ENCODE data around the gene DNAJC5G. TPM values are rescaled to one million over a fixed set of nuclear protein-coding genes. Genes with fewer than 3 reads are reported as not detected.

Gene DNAJC5G
- total RNA-seq = under 1 TPM in 1 of 2 experiments, not detected in 1; 0.19 TPM

GRCh38 chr2:27275211-27276150 is at the start of gene DNAJC5G:
Gene DNAJC5G (plus strand): TSS chr2:27275433. CDS start chr2:27276729, 1,296 bp downstream.
- peaks cover 2% of the 10 kb centered on the region for H3K4me1 Mint-ChIP-seq (ENCODE audit: low read depth)
- H3K9me3 Mint-ChIP-seq = no peaks in the 10 kb centered on the region
- H3K36me3 Mint-ChIP-seq = no peaks in the 10 kb centered on the region
- ChIA-PET POLR2A (no interaction called here), CTCF (interaction anchor here (0.8 kb wide), 1 partner anchor 13 kb away, joined by 3 read pairs; the partner anchor contains the start of gene SLC30A3)
- H3K27ac Mint-ChIP-seq = no peak within 1 kb of the TSS
- H3K27me3 Mint-ChIP-seq = peaks cover 10% of the 10 kb centered on the region
- intact Hi-C loops (cut with micrococcal nuclease) = no loop called here
- no peak within 1 kb of the TSS for H3K4me3 Mint-ChIP-seq
- DNase-seq = no peak

- H3K4me1 Mint-ChIP-seq (ENCODE audit: low read depth) = peaks cover 5% of the 10 kb centered on the region
- no peaks in the 10 kb centered on the region for H3K9me3 Mint-ChIP-seq
- H3K27ac Mint-ChIP-seq = no peak overlapping the region
- H3K36me3 Mint-ChIP-seq = peaks cover 55% of the 10 kb centered on the region
- CTCF ChIA-PET = no interaction called here
- DNase-seq = no peak
- H3K4me3 Mint-ChIP-seq = no peak overlapping the region
- POLR2A ChIA-PET = interaction anchor here (1.1 kb wide), 1 partner anchor 23 kb away, joined by 5 read pairs; no protein-coding TSS in a partner anchor
- intact Hi-C loops (cut with micrococcal nuclease) = no loop called here
- no peaks in the 10 kb centered on the region for H3K27me3 Mint-ChIP-seq
These were observed 49.7 kb upstream of the DNAJC5G start for GRCh38 chr2:27225526-27225925.

GRCh38 chr2:27227501-27227900 is 47.7 kb upstream of the DNAJC5G start:
- POLR2A ChIA-PET = no interaction called here
- CTCF ChIA-PET = no interaction called here

GRCh38 chr2:27231921-27232320 is 43.3 kb upstream of the DNAJC5G start:
- intact Hi-C loops (cut with micrococcal nuclease) = no loop called here
- no peak for DNase-seq
- ChIA-PET POLR2A (interaction anchor here (1.3 to 1.4 kb wide), 2 partner anchors 10 to 11 kb away, joined by 3 to 4 read pairs; no protein-coding TSS in a partner anchor), CTCF (interaction anchor here (1.1 to 1.4 kb wide), 2 partner anchors 71 to 270 kb away, joined by 3 to 4 read pairs; no protein-coding TSS in a partner anchor)
- Mint-ChIP-seq H3K4me1 (ENCODE audit: low read depth) (no peaks in the 10 kb centered on the region), H3K27ac (no peak overlapping the region), H3K27me3 (no peaks in the 10 kb centered on the region), H3K9me3 (no peaks in the 10 kb centered on the region), H3K36me3 (peaks cover 60% of the 10 kb centered on the region), H3K4me3 (no peak overlapping the region)

More at GRCh38 chr2:27227501-27227900, 47.7 kb upstream of the DNAJC5G start:
- no peak overlapping the region for H3K27ac Mint-ChIP-seq
- H3K36me3 Mint-ChIP-seq = peaks cover 54% of the 10 kb centered on the region
- H3K4me1 Mint-ChIP-seq (ENCODE audit: low read depth) = no peaks in the 10 kb centered on the region
- H3K27me3 Mint-ChIP-seq = no peaks in the 10 kb centered on the region
- no peaks in the 10 kb centered on the region for H3K9me3 Mint-ChIP-seq
- intact Hi-C loops (cut with micrococcal nuclease) = no loop called here
- DNase-seq = no peak
- no peak overlapping the region for H3K4me3 Mint-ChIP-seq

- Mint-ChIP-seq H3K4me3 (no peak overlapping the region), H3K4me1 (ENCODE audit: low read depth) (no peaks in the 10 kb centered on the region), H3K9me3 (no peaks in the 10 kb centered on the region), H3K27ac (no peak overlapping the region), H3K27me3 (no peaks in the 10 kb centered on the region), H3K36me3 (peaks cover 61% of the 10 kb centered on the region)
- ChIA-PET POLR2A (no interaction called here), CTCF (no interaction called here)
- no peak for DNase-seq
- intact Hi-C loops (cut with micrococcal nuclease) = no loop called here
These were observed 41.9 kb upstream of the DNAJC5G start for GRCh38 chr2:27233341-27233740.

- intact Hi-C loops (cut with micrococcal nuclease) = no loop called here
- Mint-ChIP-seq H3K27ac (no peak overlapping the region), H3K36me3 (peaks cover 75% of the 10 kb centered on the region), H3K4me3 (no peak overlapping the region), H3K9me3 (no peaks in the 10 kb centered on the region), H3K27me3 (no peaks in the 10 kb centered on the region), H3K4me1 (ENCODE audit: low read depth) (no peaks in the 10 kb centered on the region)
- CTCF ChIA-PET = interaction anchor here (0.7 to 0.9 kb wide), 3 partner anchors 66 to 149 kb away, joined by 3 read pairs; no protein-coding TSS in a partner anchor
- DNase-seq = no peak
- POLR2A ChIA-PET = interaction anchor here (1.2 kb wide), 1 partner anchor 10 kb away, joined by 3 read pairs; no protein-coding TSS in a partner anchor
These were observed 39.1 kb upstream of the DNAJC5G start for GRCh38 chr2:27236136-27236535.

- Mint-ChIP-seq H3K27me3 (no peaks in the 10 kb centered on the region), H3K27ac (no peak overlapping the region), H3K4me1 (ENCODE audit: low read depth) (no peaks in the 10 kb centered on the region), H3K4me3 (no peak overlapping the region), H3K36me3 (peaks cover 75% of the 10 kb centered on the region), H3K9me3 (no peaks in the 10 kb centered on the region)
- intact Hi-C loops (cut with micrococcal nuclease) = no loop called here
- ChIA-PET CTCF (interaction anchor here (0.7 to 0.9 kb wide), 2 partner anchors 66 to 149 kb away, joined by 3 read pairs; no protein-coding TSS in a partner anchor), POLR2A (interaction anchor here (1.2 kb wide), 1 partner anchor 10 kb away, joined by 3 read pairs; no protein-coding TSS in a partner anchor)
- no peak for DNase-seq
These were observed 38.6 kb upstream of the DNAJC5G start for GRCh38 chr2:27236626-27237025.

DNA sequence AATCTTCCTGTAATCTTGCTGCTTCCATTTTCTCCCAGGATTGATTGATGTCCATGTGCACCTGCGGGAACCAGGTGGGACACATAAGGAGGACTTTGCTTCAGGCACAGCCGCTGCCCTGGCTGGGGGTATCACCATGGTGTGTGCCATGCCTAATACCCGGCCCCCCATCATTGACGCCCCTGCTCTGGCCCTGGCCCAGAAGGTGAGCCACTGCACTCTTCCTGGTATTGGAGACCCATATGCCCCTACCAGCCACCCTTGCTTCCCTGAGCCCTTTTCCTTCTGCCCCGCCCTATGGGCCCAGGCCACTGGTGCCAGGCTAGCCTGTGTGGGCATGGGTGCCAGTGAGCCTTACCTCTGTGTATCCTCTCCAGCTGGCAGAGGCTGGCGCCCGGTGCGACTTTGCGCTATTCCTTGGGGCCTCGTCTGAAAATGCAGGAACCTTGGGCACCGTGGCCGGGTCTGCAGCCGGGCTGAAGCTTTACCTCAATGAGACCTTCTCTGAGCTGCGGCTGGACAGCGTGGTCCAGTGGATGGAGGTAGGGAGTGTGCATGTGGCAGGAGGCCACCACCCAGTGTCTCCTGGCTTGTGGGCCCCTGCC is 37.8 kb upstream of the DNAJC5G start:
- no peak overlapping the region for H3K27ac Mint-ChIP-seq
- no peaks in the 10 kb centered on the region for H3K4me1 Mint-ChIP-seq (ENCODE audit: low read depth)
- POLR2A ChIA-PET = interaction anchor here (1.2 kb wide), 1 partner anchor 11 kb away, joined by 3 read pairs; no protein-coding TSS in a partner anchor
- H3K9me3 Mint-ChIP-seq = no peaks in the 10 kb centered on the region
- intact Hi-C loops (cut with micrococcal nuclease) = no loop called here
- CTCF ChIA-PET = interaction anchor here (1.3 kb wide), 1 partner anchor 28 kb away, joined by 4 read pairs; no protein-coding TSS in a partner anchor
- no peaks in the 10 kb centered on the region for H3K27me3 Mint-ChIP-seq
- peaks cover 73% of the 10 kb centered on the region for H3K36me3 Mint-ChIP-seq
- DNase-seq = no peak
- H3K4me3 Mint-ChIP-seq = no peak overlapping the region

DNA sequence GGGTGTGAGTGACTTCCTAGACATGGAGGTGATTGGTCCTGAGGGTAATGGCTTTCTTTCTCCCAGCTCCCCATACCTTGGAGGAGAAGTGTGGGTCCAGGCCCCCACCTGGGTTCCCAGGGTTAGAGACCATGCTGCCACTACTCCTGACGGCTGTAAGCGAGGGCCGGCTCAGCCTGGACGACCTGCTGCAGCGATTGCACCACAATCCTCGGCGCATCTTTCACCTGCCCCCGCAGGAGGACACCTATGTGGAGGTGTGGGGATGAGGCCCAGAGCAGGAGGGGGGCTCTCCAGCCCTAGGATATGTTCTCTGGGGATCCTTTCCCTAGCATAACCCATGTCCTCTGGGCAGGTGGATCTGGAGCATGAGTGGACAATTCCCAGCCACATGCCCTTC is 36.3 kb upstream of the DNAJC5G start:
- no peaks in the 10 kb centered on the region for H3K27me3 Mint-ChIP-seq
- H3K4me1 Mint-ChIP-seq (ENCODE audit: low read depth) = no peaks in the 10 kb centered on the region
- intact Hi-C loops (cut with micrococcal nuclease) = no loop called here
- ChIA-PET CTCF (no interaction called here), POLR2A (no interaction called here)
- H3K36me3 Mint-ChIP-seq = peaks cover 68% of the 10 kb centered on the region
- H3K27ac Mint-ChIP-seq = no peak overlapping the region
- H3K4me3 Mint-ChIP-seq = no peak overlapping the region
- no peaks in the 10 kb centered on the region for H3K9me3 Mint-ChIP-seq
- DNase-seq = no peak

- no peaks in the 10 kb centered on the region for H3K4me1 Mint-ChIP-seq (ENCODE audit: low read depth)
- DNase-seq = no peak
- H3K27me3 Mint-ChIP-seq = no peaks in the 10 kb centered on the region
- H3K36me3 Mint-ChIP-seq = peaks cover 59% of the 10 kb centered on the region
- CTCF ChIA-PET = interaction anchor here (0.6 to 2.4 kb wide), 3 partner anchors 24 to 63 kb away, joined by 3 to 9 read pairs (median 3); no protein-coding TSS in a partner anchor
- H3K4me3 Mint-ChIP-seq = no peak overlapping the region
- intact Hi-C loops (cut with micrococcal nuclease) = no loop called here
- no peaks in the 10 kb centered on the region for H3K9me3 Mint-ChIP-seq
- POLR2A ChIA-PET = interaction anchor here (0.6 kb wide), 1 partner anchor 38 kb away, joined by 3 read pairs; no protein-coding TSS in a partner anchor
- H3K27ac Mint-ChIP-seq = no peak overlapping the region
These were observed 34.8 kb upstream of the DNAJC5G start for GRCh38 chr2:27240406-27240805.

GRCh38 chr2:27241761-27242613 is 33.2 kb upstream of the DNAJC5G start:
- intact Hi-C loops (cut with micrococcal nuclease) = no loop called here
- Mint-ChIP-seq H3K4me3 (no peak overlapping the region), H3K27me3 (no peaks in the 10 kb centered on the region), H3K4me1 (ENCODE audit: low read depth) (no peaks in the 10 kb centered on the region), H3K36me3 (peaks cover 50% of the 10 kb centered on the region), H3K9me3 (no peaks in the 10 kb centered on the region), H3K27ac (no peak overlapping the region)
- ChIA-PET POLR2A (interaction anchor here (1.0 to 1.7 kb wide), 2 partner anchors 10 to 108 kb away, joined by 3 to 4 read pairs; partner anchors contain the start of gene PREB), CTCF (interaction anchor here (1.0 to 2.4 kb wide), 3 partner anchors 22 to 38 kb away, joined by 3 to 9 read pairs (median 4); no protein-coding TSS in a partner anchor)
- no peak for DNase-seq
